HEK293 (cell line): ENCODE data around the gene NXN.

ENCODE experiments used
- CTCF ChIA-PET: fragments of 350-600 bp; formaldehyde crosslinking; extraction: SDS; loops from one replicate; lab custom pipeline; 2021; ENCODE audit warnings: antibody characterized with exemption; lab: Yijun Ruan, JAX
- POLR2A ChIA-PET: fragments of 300-600 bp; formaldehyde crosslinking; extraction: SDS; loops from one replicate; lab custom pipeline; 2020; ENCODE audit warnings: antibody characterized with exemption, inconsistent platforms; lab: Yijun Ruan, JAX
- H3K27ac ChIP-seq: fragments of 200-500 bp; sonication (Bioruptor generic); 2 replicates; pipeline ENCODE4 v1.5.1; 2014; ENCODE audit warnings: low read depth, low read length, control low read depth, inconsistent platforms; ENCODE audit errors: extremely low read depth
- H3K36me3 ChIP-seq, 2 experiments: fragments of 200-500 bp in 1 of 2; sonication (Bioruptor generic) in 1 of 2; 1 replicate in 1 of 2; 2 replicates in 1 of 2; pipeline ENCODE4 v1.5.1; 2014 to 2017; ENCODE audit warnings: inconsistent platforms in 2 of 2, low read length in 2 of 2; ENCODE audit not compliant: control insufficient read depth in 2 of 2, insufficient read depth in 1 of 2
- H3K4me1 ChIP-seq: fragments of 200-500 bp; sonication (Bioruptor generic); 2 replicates; pipeline ENCODE4 v1.5.1; 2014; ENCODE audit warnings: mild to moderate bottlenecking, low read length, inconsistent platforms; ENCODE audit not compliant: control insufficient read depth, insufficient read depth
- H3K4me3 ChIP-seq: 2 replicates; pipeline ENCODE4 v1.5.1; 2011; ENCODE audit warnings: low read depth, mild to moderate bottlenecking, control low read depth, low read length, moderate library complexity
- H3K9me3 ChIP-seq: fragments of 200-500 bp; sonication (Bioruptor generic); 2 replicates; pipeline ENCODE4 v1.5.1; 2014; ENCODE audit warnings: low read depth, low read length, inconsistent platforms; ENCODE audit not compliant: control insufficient read depth, insufficient read depth
- FEZF1 ChIP-seq: fragments of 450-650 bp; formaldehyde crosslinking; IDR thresholded peaks from 2 replicates; pipeline ENCODE4 v1.5.1; 2016; ENCODE audit warnings: missing biosample characterization, missing genetic modification characterization
- KLF10 ChIP-seq: fragments of 450-650 bp; IDR thresholded peaks from 2 replicates; pipeline ENCODE4 v1.5.1; 2018; ENCODE audit warnings: missing biosample characterization, mild to moderate bottlenecking, missing genetic modification characterization
- KLF16 ChIP-seq: fragments of 450-650 bp; formaldehyde crosslinking; IDR thresholded peaks from 2 replicates; pipeline ENCODE4 v1.5.1; 2017; ENCODE audit warnings: missing biosample characterization, missing genetic modification characterization
- TRIM28 ChIP-seq: IDR thresholded peaks from 2 replicates; pipeline ENCODE4 v1.6.1; 2011; ENCODE audit warnings: low read length, control low read depth, borderline replicate concordance
- ZBTB6 ChIP-seq: fragments of 450-650 bp; formaldehyde crosslinking; IDR thresholded peaks from 2 replicates; pipeline ENCODE4 v1.5.1; 2017; ENCODE audit warnings: missing biosample characterization, missing genetic modification characterization
- ZBTB8A ChIP-seq: fragments of 450-650 bp; formaldehyde crosslinking; IDR thresholded peaks from 2 replicates; pipeline ENCODE4 v1.5.1; 2016; ENCODE audit warnings: missing biosample characterization, missing genetic modification characterization
- ZFP69B ChIP-seq: fragments of 450-650 bp; formaldehyde crosslinking; IDR thresholded peaks from 2 replicates; pipeline ENCODE4 v1.5.1; 2016; ENCODE audit warnings: missing biosample characterization, missing genetic modification characterization
- ZNF16 ChIP-seq: fragments of 450-650 bp; formaldehyde crosslinking; IDR thresholded peaks from 2 replicates; pipeline ENCODE4 v1.5.1; 2016; ENCODE audit warnings: low read depth, missing biosample characterization, missing genetic modification characterization
- ZNF174 ChIP-seq: fragments of 450-650 bp; formaldehyde crosslinking; IDR thresholded peaks from 2 replicates; pipeline ENCODE4 v1.5.0; 2017; ENCODE audit warnings: missing biosample characterization, mild to moderate bottlenecking, missing genetic modification characterization
- ZNF223 ChIP-seq: fragments of 450-650 bp; formaldehyde crosslinking; IDR thresholded peaks from 2 replicates; pipeline ENCODE4 v1.5.1; 2016; ENCODE audit warnings: missing biosample characterization, missing genetic modification characterization
- ZNF23 ChIP-seq: fragments of 450-650 bp; formaldehyde crosslinking; IDR thresholded peaks from 2 replicates; pipeline ENCODE4 v1.5.1; 2016; ENCODE audit warnings: missing biosample characterization, missing genetic modification characterization, borderline replicate concordance
- ZNF248 ChIP-seq: fragments of 450-650 bp; formaldehyde crosslinking; IDR thresholded peaks from 2 replicates; pipeline ENCODE4 v1.5.1; 2017; ENCODE audit warnings: missing biosample characterization, missing genetic modification characterization
- ZNF26 ChIP-seq: fragments of 450-650 bp; formaldehyde crosslinking; IDR thresholded peaks from 2 replicates; pipeline ENCODE4 v1.5.1; 2016; ENCODE audit warnings: missing biosample characterization, missing genetic modification characterization
- ZNF302 ChIP-seq: fragments of 450-650 bp; formaldehyde crosslinking; IDR thresholded peaks from 2 replicates; pipeline ENCODE4 v1.5.1; 2016; ENCODE audit warnings: missing biosample characterization, missing genetic modification characterization, low read depth
- ZNF48 ChIP-seq: fragments of 450-650 bp; formaldehyde crosslinking; IDR thresholded peaks from 2 replicates; pipeline ENCODE4 v1.5.1; 2016; ENCODE audit warnings: missing biosample characterization, missing genetic modification characterization
- ZNF548 ChIP-seq: fragments of 450-650 bp; formaldehyde crosslinking; IDR thresholded peaks from 2 replicates; pipeline ENCODE4 v1.5.1; 2016; ENCODE audit warnings: missing biosample characterization, missing genetic modification characterization
- ZNF558 ChIP-seq: fragments of 450-650 bp; formaldehyde crosslinking; IDR thresholded peaks from 2 replicates; pipeline ENCODE4 v1.5.1; 2016; ENCODE audit warnings: missing biosample characterization, missing genetic modification characterization
- ZNF571 ChIP-seq: fragments of 450-650 bp; formaldehyde crosslinking; IDR thresholded peaks from 2 replicates; pipeline ENCODE4 v1.5.0; 2017; ENCODE audit warnings: missing biosample characterization, missing genetic modification characterization
- ZNF585B ChIP-seq: fragments of 450-650 bp; formaldehyde crosslinking; IDR thresholded peaks from 2 replicates; pipeline ENCODE4 v1.5.1; 2016; ENCODE audit warnings: missing biosample characterization, missing genetic modification characterization
- ZNF621 ChIP-seq: fragments of 450-650 bp; formaldehyde crosslinking; IDR thresholded peaks from 2 replicates; pipeline ENCODE4 v1.5.1; 2017; ENCODE audit warnings: missing biosample characterization, missing genetic modification characterization
- ZNF660 ChIP-seq: fragments of 450-650 bp; IDR thresholded peaks from 2 replicates; pipeline ENCODE4 v1.5.1; 2018; ENCODE audit warnings: missing biosample characterization, mild to moderate bottlenecking, missing genetic modification characterization
- ZNF664 ChIP-seq: fragments of 450-650 bp; formaldehyde crosslinking; IDR thresholded peaks from 2 replicates; pipeline ENCODE4 v1.5.1; 2016; ENCODE audit warnings: missing biosample characterization, missing genetic modification characterization
- ZNF747 ChIP-seq: fragments of 450-650 bp; formaldehyde crosslinking; IDR thresholded peaks from 2 replicates; pipeline ENCODE4 v1.5.1; 2016; ENCODE audit warnings: missing biosample characterization, missing genetic modification characterization
- ZNF776 ChIP-seq: fragments of 450-650 bp; formaldehyde crosslinking; IDR thresholded peaks from 2 replicates; pipeline ENCODE4 v1.5.0; 2017; ENCODE audit warnings: missing biosample characterization, missing genetic modification characterization, borderline replicate concordance
- ZNF843 ChIP-seq: fragments of 450-650 bp; formaldehyde crosslinking; IDR thresholded peaks from 2 replicates; pipeline ENCODE4 v1.5.1; 2016; ENCODE audit warnings: missing biosample characterization, missing genetic modification characterization
- TF ChIP-seq, protein P1 (sequence below): fragments of 450-650 bp; formaldehyde crosslinking; optimal IDR thresholded peaks from 2 replicates; pipeline ENCODE3; 2016; ENCODE audit warnings: missing biosample characterization, mild to moderate bottlenecking, missing genetic modification characterization
- TF ChIP-seq, protein P2 (sequence below): fragments of 450-650 bp; formaldehyde crosslinking; IDR thresholded peaks from 2 replicates; pipeline ENCODE4 v1.5.1; 2016; ENCODE audit warnings: missing biosample characterization, missing genetic modification characterization
- TF ChIP-seq, protein P3 (sequence below): fragments of 450-650 bp; formaldehyde crosslinking; IDR thresholded peaks from 2 replicates; pipeline ENCODE4 v1.5.1; 2016; ENCODE audit warnings: missing biosample characterization, missing genetic modification characterization

The NXN gene

DNA sequence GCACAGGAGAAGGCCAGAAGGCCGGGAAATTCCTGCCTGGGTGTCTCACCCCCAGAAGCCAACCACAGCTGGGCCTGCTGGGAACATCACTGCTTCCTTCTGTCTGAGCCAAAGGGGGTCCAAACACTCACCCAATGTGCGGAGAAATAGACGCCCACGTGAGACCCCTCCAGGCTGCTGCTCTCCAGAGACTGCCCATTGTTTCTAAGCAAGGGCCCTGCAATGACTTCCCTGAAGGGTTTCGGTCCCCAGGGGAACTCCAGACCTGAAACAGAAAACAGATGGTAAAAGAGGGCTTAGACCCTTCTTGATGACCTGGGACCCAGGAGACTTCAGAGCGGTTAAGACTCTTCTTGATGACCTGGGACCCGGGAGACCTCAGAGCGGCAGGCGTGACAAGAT lies 156.1 kb downstream of the NXN start (continued):
- TF ChIP-seq ZNF660 (no peak), ZNF174 (tag by site-specific recombination) (no peak), ZNF664 (tag by site-specific recombination) (no peak)

GRCh38 chr17:819251-819650 lies 160.3 kb downstream of the NXN start:
- CTCF ChIA-PET, result interaction anchor here (0.6 kb wide), 1 partner anchor 180 kb away, joined by 4 read pairs; no protein-coding TSS in a partner anchor
- peaks cover 0 to 44% of the 10 kb centered on the region in 2 experiments; a peak in 1 of 3 replicates for H3K36me3 ChIP-seq

GRCh38 chr17:814371-814770 lies 165.2 kb downstream of the NXN start:
- H3K4me1 ChIP-seq, result no peaks in the 10 kb centered on the region
- H3K4me3 ChIP-seq, result no peak overlapping the region
- POLR2A ChIA-PET, result no interaction called here
- no peak overlapping the region for H3K27ac ChIP-seq
- no peaks in the 10 kb centered on the region for H3K9me3 ChIP-seq
- peaks cover 4 to 46% of the 10 kb centered on the region in 2 experiments; a peak in 2 of 3 replicates for H3K36me3 ChIP-seq
- TF ChIP-seq ZNF571 (tag by site-specific recombination), result no peak
- TF ChIP-seq ZBTB6 (tag by site-specific recombination), result no peak
- TF ChIP-seq ZFP69B, result no peak
- no peak for TF ChIP-seq ZNF776 (tag by site-specific recombination)
- no peak for TF ChIP-seq KLF10
- TF ChIP-seq, all 188 proteins: peak for 0
- CTCF ChIA-PET, result interaction anchor here (0.8 to 1.4 kb wide), 2 partner anchors 167 to 182 kb away, joined by 3 read pairs; partner anchors contain the start of gene TIMM22

More at GRCh38 chr17:819251-819650, 160.3 kb downstream of the NXN start:
- H3K4me3 ChIP-seq, result no peak overlapping the region
- POLR2A ChIA-PET, result no interaction called here
- TF ChIP-seq FEZF1, result no peak
- TF ChIP-seq, protein P1, sequence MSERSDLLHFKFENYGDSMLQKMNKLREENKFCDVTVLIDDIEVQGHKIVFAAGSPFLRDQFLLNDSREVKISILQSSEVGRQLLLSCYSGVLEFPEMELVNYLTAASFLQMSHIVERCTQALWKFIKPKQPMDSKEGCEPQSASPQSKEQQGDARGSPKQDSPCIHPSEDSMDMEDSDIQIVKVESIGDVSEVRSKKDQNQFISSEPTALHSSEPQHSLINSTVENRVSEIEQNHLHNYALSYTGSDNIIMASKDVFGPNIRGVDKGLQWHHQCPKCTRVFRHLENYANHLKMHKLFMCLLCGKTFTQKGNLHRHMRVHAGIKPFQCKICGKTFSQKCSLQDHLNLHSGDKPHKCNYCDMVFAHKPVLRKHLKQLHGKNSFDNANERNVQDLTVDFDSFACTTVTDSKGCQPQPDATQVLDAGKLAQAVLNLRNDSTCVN (tag by site-specific recombination), result no peak
- TF ChIP-seq ZNF843 (tag by site-specific recombination), result no peak
- TF ChIP-seq ZNF302 (tag by site-specific recombination), result no peak
- TF ChIP-seq ZNF548, result no peak
- no peak for TF ChIP-seq ZNF26 (tag by site-specific recombination)
- TF ChIP-seq ZNF48 (tag by site-specific recombination), result no peak
- no peak for TF ChIP-seq ZNF747
- TF ChIP-seq ZNF23 (tag by site-specific recombination), result no peak
- no peak for TF ChIP-seq ZNF621 (tag by site-specific recombination)
- TF ChIP-seq TRIM28, result no peak
- TF ChIP-seq ZBTB8A (tag by site-specific recombination), result no peak
- no peak for TF ChIP-seq ZNF223
- no peak for TF ChIP-seq KLF16 (tag by site-specific recombination)
- TF ChIP-seq ZNF585B (tag by site-specific recombination), result no peak
- TF ChIP-seq, protein P2, sequence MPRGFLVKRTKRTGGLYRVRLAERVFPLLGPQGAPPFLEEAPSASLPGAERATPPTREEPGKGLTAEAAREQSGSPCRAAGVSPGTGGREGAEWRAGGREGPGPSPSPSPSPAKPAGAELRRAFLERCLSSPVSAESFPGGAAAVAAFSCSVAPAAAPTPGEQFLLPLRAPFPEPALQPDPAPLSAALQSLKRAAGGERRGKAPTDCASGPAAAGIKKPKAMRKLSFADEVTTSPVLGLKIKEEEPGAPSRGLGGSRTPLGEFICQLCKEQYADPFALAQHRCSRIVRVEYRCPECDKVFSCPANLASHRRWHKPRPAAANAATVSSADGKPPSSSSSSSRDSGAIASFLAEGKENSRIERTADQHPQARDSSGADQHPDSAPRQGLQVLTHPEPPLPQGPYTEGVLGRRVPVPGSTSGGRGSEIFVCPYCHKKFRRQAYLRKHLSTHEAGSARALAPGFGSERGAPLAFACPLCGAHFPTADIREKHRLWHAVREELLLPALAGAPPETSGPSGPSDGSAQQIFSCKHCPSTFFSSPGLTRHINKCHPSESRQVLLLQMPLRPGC, result no peak
- TF ChIP-seq ZNF16, result no peak
- TF ChIP-seq ZNF248, result no peak
- TF ChIP-seq ZNF558, result no peak
- TF ChIP-seq, protein P3, sequence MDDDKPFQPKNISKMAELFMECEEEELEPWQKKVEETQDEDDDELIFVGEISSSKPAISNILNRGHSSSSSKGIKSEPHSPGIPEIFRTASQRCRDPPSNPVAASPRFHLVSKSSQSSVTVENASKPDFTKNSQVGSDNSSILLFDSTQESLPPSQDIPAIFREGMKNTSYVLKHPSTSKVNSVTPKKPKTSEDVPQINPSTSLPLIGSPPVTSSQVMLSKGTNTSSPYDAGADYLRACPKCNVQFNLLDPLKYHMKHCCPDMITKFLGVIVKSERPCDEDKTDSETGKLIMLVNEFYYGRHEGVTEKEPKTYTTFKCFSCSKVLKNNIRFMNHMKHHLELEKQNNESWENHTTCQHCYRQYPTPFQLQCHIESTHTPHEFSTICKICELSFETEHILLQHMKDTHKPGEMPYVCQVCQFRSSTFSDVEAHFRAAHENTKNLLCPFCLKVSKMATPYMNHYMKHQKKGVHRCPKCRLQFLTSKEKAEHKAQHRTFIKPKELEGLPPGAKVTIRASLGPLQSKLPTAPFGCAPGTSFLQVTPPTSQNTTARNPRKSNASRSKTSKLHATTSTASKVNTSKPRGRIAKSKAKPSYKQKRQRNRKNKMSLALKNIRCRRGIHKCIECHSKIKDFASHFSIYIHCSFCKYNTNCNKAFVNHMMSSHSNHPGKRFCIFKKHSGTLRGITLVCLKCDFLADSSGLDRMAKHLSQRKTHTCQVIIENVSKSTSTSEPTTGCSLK (tag by site-specific recombination), result no peak
- TF ChIP-seq, all 188 proteins: peak for 0
- no peaks in the 10 kb centered on the region for H3K9me3 ChIP-seq
- no peaks in the 10 kb centered on the region for H3K4me1 ChIP-seq
- no peak overlapping the region for H3K27ac ChIP-seq
